K562 (cell line): ENCODE measurements around the gene CDH12. TPM values are rescaled to one million over a fixed set of nuclear protein-coding genes. Genes with fewer than 3 reads are reported as not detected.
A peak's percentile ranks its signal among the peaks of the same experiment; 100 is the strongest.

Experiments
- ATAC-seq: fragments of 200-7000 bp; cut with Tn5 transposase; 3 replicates; pipeline ENCODE4 v1.9.1; 2020; ENCODE audit warnings: moderate library complexity
- BruUV-seq: library from RNA; stranded (reverse); fragments of 400-500 nt; replicated peaks from 2 replicates; lab custom pipeline; 2021; lab: Mats Ljungman, UMichigan
- CTCF ChIA-PET: fragments of 300-600 bp; formaldehyde crosslinking; extraction: SDS; loops from one replicate; lab custom pipeline; 2021; ENCODE audit warnings: low intra/inter-chr PET ratio; lab: Yijun Ruan, JAX
- POLR2A ChIA-PET: fragments of 300-600, 350-650 bp; sonication (Branson Sonifier 250); formaldehyde crosslinking; extraction: SDS; loops from one replicate; lab custom pipeline; 2021; ENCODE audit warnings: antibody characterized with exemption, inconsistent platforms; lab: Yijun Ruan, JAX
- DNase-seq, 4 experiments: peaks; one replicate each; pipeline versions ENCODE4 v3.0.0 to v3.0.0-alpha.2; 2011 to 2018; ENCODE audit warnings: low spot score in 3 of 4, mixed read lengths in 3 of 4; ENCODE audit errors: extremely low read depth in 1 of 4
- FAIRE-seq: peaks from 2 replicates; lab custom pipeline; 2011; peaks lifted over from hg19 to GRCh38; lab: Jason Lieb, UNC
- H2AFZ ChIP-seq: 2 replicates; pipeline ENCODE4 v1.6.0; 2011; ENCODE audit warnings: low read depth, low read length, control low read depth, inconsistent platforms
- H3K27ac ChIP-seq: fragments of 200-600 bp; 3 replicates; pipeline ENCODE4 v1.8.0; 2011; ENCODE audit warnings: low read depth, mild to moderate bottlenecking, control low read depth, inconsistent platforms, low read length, moderate library complexity, mixed read lengths; ENCODE audit errors: extremely low read depth
- H3K27me3 ChIP-seq, 2 experiments: fragments of 300-600 bp in 1 of 2; 2 replicates in 1 of 2; 3 replicates in 1 of 2; pipeline versions ENCODE4 v1.6.0 to v1.8.0; 2011; ENCODE audit warnings: inconsistent platforms in 2 of 2, low read length in 2 of 2, mild to moderate bottlenecking in 1 of 2, mixed read lengths in 1 of 2, moderate library complexity in 1 of 2; ENCODE audit not compliant: control insufficient read depth in 2 of 2, insufficient read depth in 2 of 2
- H3K36me3 ChIP-seq: fragments of 300-600 bp; 3 replicates; pipeline ENCODE4 v1.8.0; 2011; ENCODE audit warnings: mild to moderate bottlenecking, low read length, inconsistent platforms; ENCODE audit not compliant: control insufficient read depth, insufficient read depth
- H3K4me1 ChIP-seq, 2 experiments: fragments of 200-600 bp in 1 of 2; replicated peaks in 1 of 2; 2 replicates in 1 of 2; 3 replicates in 1 of 2; pipeline versions ENCODE4 v1.5.1 to v1.8.0; 2011; ENCODE audit warnings: inconsistent platforms in 2 of 2, low read length in 2 of 2, mild to moderate bottlenecking in 1 of 2, mixed read lengths in 1 of 2, moderate library complexity in 1 of 2; ENCODE audit not compliant: control insufficient read depth in 2 of 2, insufficient read depth in 2 of 2
- H3K4me2 ChIP-seq: 2 replicates; pipeline ENCODE4 v1.6.1; 2011; ENCODE audit warnings: low read length, control low read depth, inconsistent platforms, mixed read lengths; ENCODE audit not compliant: insufficient read depth
- H3K4me3 ChIP-seq: fragments of 200-600 bp; sonication (generic), shearing (Covaris generic); 2 replicates; pipeline ENCODE4 v1.5.1; 2016; ENCODE audit warnings: control low read depth, inconsistent platforms
- H3K79me2 ChIP-seq: fragments of 200-600 bp; 3 replicates; pipeline ENCODE4 v1.8.0; 2011; ENCODE audit warnings: low read length, inconsistent platforms; ENCODE audit not compliant: control insufficient read depth, insufficient read depth
- H3K9ac ChIP-seq, 2 experiments: 2 replicates each; pipeline versions ENCODE4 v1.6.0 to v1.6.1; 2011; ENCODE audit warnings: low read depth in 2 of 2, low read length in 2 of 2, control low read depth in 1 of 2, inconsistent platforms in 1 of 2, mild to moderate bottlenecking in 1 of 2, mixed read lengths in 1 of 2; ENCODE audit not compliant: insufficient read depth in 1 of 2
- H3K9me1 ChIP-seq: one replicate; pipeline ENCODE4 v1.6.0; 2011; ENCODE audit warnings: inconsistent platforms, mild to moderate bottlenecking, low read length, moderate library complexity; ENCODE audit not compliant: control insufficient read depth, insufficient read depth
- H3K9me3 ChIP-seq: replicated peaks from 2 replicates; pipeline ENCODE4 v1.5.1; 2011; ENCODE audit warnings: low read depth, low read length, inconsistent platforms; ENCODE audit not compliant: control insufficient read depth, insufficient read depth
- H4K20me1 ChIP-seq: replicated peaks from 2 replicates; pipeline ENCODE4 v1.6.1; 2011; ENCODE audit warnings: low read length, inconsistent platforms, mixed read lengths; ENCODE audit not compliant: control insufficient read depth, insufficient read depth
- ATF7 ChIP-seq: fragments of 450-650 bp; IDR thresholded peaks from 2 replicates; pipeline ENCODE4 v1.7.1; 2014; ENCODE audit warnings: mild to moderate bottlenecking, moderate library complexity
- ZNF324 ChIP-seq: fragments of 250-450 bp; sonication (Bioruptor Pico); IDR thresholded peaks from 2 replicates; pipeline ENCODE4 v1.4.0; 2020; ENCODE audit warnings: mild to moderate bottlenecking
- ZNF431 ChIP-seq: sonication (generic); formaldehyde crosslinking; IDR thresholded peaks from 2 replicates; pipeline ENCODE4 v1.8.0; 2022; ENCODE audit warnings: mild to moderate bottlenecking, missing genetic modification reagents
- ZNF584 ChIP-seq: fragments of 200-800 bp; sonication (Bioruptor generic); IDR thresholded peaks from 2 replicates; pipeline ENCODE4 v1.6.1; 2016; ENCODE audit warnings: low read depth, mild to moderate bottlenecking, missing genetic modification characterization, missing compliant biosample characterization
- WGBS: fragments of 100-300 bp; shearing (Covaris generic); methylation state at CpG from one replicate; pipeline ENCODE4 v1.1.6; 2016; ENCODE audit warnings: low coverage, mixed read lengths; ENCODE audit not compliant: insufficient coverage; ENCODE audit errors: missing lambda C conversion rate; 5-methylcytosine and 5-hydroxymethylcytosine counted together
- in situ Hi-C: fragments of 300-500 bp; cut with MboI; formaldehyde crosslinking; loops from 4 replicates; pipeline ENCODE4 v1.15.0; 2018; ENCODE audit warnings: inconsistent platforms, mixed read lengths
- intact Hi-C: fragments of 100-400 bp; cut with micrococcal nuclease; formaldehyde crosslinking; loops from 2 replicates; pipeline ENCODE4 v1.14.2; 2022
- polyA plus RNA-seq, 8 experiments: library from polyadenylated mRNA; depleted of rRNA in 4 of 8; stranded (reverse) in 5 of 8; unstranded in 3 of 8; fragments of >200 nt; fragmentation: Nextera tagmentation in 2 of 8; fragmentation: Illumina TruSeq in 1 of 8; extraction: Ambion mirVana in 2 of 8; extraction: Trizol in 1 of 8; gene quantifications; 2 replicates each; pipeline versions ENCODE4 v1.2.1 to v1.2.3, GENCODE V29; 2011 to 2014; ENCODE audit warnings: inconsistent platforms in 1 of 8, missing spikeins in 1 of 8
- total RNA-seq, 7 experiments: library from RNA; depleted of rRNA in 6 of 7; stranded (reverse); fragments of >200 nt in 6 of 7; fragmentation: Illumina TruSeq in 2 of 7; extraction: Trizol in 2 of 7; gene quantifications; 2 replicates each; pipeline versions ENCODE4 v1.2.1 to v1.2.3, GENCODE V29; 2011 to 2021; ENCODE audit warnings: low replicate concordance in 1 of 7
- TF ChIP-seq, protein P1 (sequence below), 3 experiments: fragments of 200-800 bp in 1 of 3; fragments of 250-450 bp in 1 of 3; fragments of 450-650 bp in 1 of 3; sonication (Bioruptor Pico) in 1 of 3; sonication (Bioruptor generic) in 1 of 3; formaldehyde crosslinking in 1 of 3; IDR thresholded peaks; 2 replicates each; pipeline versions ENCODE4 v1.6.1 to v1.8.0; 2016 to 2022; ENCODE audit warnings: mild to moderate bottlenecking in 2 of 3, missing genetic modification characterization in 2 of 3, missing compliant biosample characterization in 1 of 3, moderate library complexity in 1 of 3
- TF ChIP-seq, protein P2 (sequence below): fragments of 450-650 bp; formaldehyde crosslinking; IDR thresholded peaks from 2 replicates; pipeline ENCODE4 v1.4.0; 2020; ENCODE audit warnings: mild to moderate bottlenecking, mixed read lengths
- TF ChIP-seq, protein P3 (sequence below): fragments of 250-450 bp; sonication (Bioruptor Pico); IDR thresholded peaks from 2 replicates; pipeline ENCODE4 v1.4.0; 2020; ENCODE audit warnings: borderline replicate concordance

CDH12 gene
- total and polyA plus RNA-seq, 9 of the 15 experiments (the other 6 are each of a cell fraction or from before 2014, with no cell fraction given): 0.03 to 1.7 (median 0.37) TPM

DNA sequence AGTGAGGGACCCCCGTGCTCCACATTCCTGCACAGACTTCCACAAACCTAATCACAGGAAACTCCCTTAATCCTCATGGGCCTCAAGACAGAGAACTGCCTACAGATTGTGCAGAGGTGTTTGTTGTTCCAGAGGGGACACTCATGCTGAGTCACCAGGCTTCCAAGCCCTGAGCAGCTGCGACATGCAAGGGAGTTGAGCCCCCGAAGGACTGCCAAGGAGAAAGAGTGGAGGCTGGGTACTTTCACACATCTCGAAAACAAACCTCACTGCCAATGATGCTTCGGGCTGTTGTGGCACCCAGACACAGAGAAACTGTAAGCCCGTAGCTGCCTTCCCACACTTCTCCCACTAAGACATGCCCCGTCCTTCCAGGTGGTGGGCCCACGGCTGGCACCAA lies 480.8 kb downstream of the CDH12 start (continued):
- TF ChIP-seq, protein P1, sequence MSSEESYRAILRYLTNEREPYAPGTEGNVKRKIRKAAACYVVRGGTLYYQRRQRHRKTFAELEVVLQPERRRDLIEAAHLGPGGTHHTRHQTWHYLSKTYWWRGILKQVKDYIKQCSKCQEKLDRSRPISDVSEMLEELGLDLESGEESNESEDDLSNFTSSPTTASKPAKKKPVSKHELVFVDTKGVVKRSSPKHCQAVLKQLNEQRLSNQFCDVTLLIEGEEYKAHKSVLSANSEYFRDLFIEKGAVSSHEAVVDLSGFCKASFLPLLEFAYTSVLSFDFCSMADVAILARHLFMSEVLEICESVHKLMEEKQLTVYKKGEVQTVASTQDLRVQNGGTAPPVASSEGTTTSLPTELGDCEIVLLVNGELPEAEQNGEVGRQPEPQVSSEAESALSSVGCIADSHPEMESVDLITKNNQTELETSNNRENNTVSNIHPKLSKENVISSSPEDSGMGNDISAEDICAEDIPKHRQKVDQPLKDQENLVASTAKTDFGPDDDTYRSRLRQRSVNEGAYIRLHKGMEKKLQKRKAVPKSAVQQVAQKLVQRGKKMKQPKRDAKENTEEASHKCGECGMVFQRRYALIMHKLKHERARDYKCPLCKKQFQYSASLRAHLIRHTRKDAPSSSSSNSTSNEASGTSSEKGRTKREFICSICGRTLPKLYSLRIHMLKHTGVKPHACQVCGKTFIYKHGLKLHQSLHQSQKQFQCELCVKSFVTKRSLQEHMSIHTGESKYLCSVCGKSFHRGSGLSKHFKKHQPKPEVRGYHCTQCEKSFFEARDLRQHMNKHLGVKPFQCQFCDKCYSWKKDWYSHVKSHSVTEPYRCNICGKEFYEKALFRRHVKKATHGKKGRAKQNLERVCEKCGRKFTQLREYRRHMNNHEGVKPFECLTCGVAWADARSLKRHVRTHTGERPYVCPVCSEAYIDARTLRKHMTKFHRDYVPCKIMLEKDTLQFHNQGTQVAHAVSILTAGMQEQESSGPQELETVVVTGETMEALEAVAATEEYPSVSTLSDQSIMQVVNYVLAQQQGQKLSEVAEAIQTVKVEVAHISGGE (CRISPR knock-in tag; IDR thresholded peaks at IDR 0.05): no peak

DNA sequence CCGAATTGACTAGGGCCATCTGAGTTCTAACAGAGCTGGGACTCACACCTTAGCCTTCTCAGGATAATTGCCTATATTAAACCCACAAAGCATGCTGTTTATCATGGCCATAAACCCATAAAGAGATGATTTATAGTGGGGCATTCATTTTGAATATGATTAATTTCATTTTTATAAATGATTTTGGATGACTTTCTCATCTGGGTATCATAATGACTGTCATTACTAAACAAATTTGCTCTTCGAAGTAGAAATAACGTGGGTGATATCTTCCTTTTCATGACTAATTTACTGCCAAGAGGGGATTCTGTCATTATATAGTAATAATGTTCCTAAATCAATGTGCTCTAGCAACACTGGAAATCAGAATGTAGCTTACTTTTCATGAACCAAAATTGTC lies 498.2 kb downstream of the CDH12 start:
- intact Hi-C loops: no loop called here
- Histone ChIP-seq H3K36me3 (no peaks in the 10 kb centered on the region), H2AFZ (no peak overlapping the region), H3K9me1 (no peaks in the 10 kb centered on the region), H3K4me2 (no peak overlapping the region), H3K4me3 (no peak overlapping the region), H4K20me1 (no peaks in the 10 kb centered on the region), H3K27ac (no peak overlapping the region), H3K9ac (no peak overlapping the region), H3K9me3 (0 out of 2 replicates have a peak, but pooled peaks cover 5% of the 10 kb centered on the region), H3K4me1 (no peaks in the 10 kb centered on the region), H3K27me3 (no peaks in the 10 kb centered on the region), H3K79me2 (no peaks in the 10 kb centered on the region)
- ChIA-PET CTCF (no interaction called here), POLR2A (no interaction called here)
- in situ Hi-C loops: no loop called here
- no TSS peak for BruUV-seq
- FAIRE-seq (no peak), DNase-seq (no peak), ATAC-seq (no peak)
- TF ChIP-seq ATF7: 0 out of 2 replicates have a peak, but pooled peaks have one; percentile 15
- TF ChIP-seq ZNF324 (CRISPR knock-in tag): no peak
- TF ChIP-seq, protein P2, sequence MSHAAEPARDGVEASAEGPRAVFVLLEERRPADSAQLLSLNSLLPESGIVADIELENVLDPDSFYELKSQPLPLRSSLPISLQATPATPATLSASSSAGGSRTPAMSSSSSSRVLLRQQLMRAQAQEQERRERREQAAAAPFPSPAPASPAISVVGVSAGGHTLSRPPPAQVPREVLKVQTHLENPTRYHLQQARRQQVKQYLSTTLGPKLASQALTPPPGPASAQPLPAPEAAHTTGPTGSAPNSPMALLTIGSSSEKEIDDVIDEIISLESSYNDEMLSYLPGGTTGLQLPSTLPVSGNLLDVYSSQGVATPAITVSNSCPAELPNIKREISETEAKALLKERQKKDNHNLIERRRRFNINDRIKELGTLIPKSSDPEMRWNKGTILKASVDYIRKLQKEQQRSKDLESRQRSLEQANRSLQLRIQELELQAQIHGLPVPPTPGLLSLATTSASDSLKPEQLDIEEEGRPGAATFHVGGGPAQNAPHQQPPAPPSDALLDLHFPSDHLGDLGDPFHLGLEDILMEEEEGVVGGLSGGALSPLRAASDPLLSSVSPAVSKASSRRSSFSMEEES (CRISPR knock-in tag): no peak
- no peak for TF ChIP-seq ZNF584
- TF ChIP-seq ZNF431 (CRISPR knock-in tag): no peak
- TF ChIP-seq, protein P3, sequence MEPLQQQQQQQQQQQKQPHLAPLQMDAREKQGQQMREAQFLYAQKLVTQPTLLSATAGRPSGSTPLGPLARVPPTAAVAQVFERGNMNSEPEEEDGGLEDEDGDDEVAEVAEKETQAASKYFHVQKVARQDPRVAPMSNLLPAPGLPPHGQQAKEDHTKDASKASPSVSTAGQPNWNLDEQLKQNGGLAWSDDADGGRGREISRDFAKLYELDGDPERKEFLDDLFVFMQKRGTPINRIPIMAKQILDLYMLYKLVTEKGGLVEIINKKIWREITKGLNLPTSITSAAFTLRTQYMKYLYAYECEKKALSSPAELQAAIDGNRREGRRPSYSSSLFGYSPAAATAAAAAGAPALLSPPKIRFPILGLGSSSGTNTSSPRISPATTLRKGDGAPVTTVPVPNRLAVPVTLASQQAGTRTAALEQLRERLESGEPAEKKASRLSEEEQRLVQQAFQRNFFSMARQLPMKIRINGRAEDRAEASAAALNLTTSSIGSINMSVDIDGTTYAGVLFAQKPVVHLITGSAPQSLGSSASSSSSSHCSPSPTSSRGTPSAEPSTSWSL (CRISPR knock-in tag): no peak
- 1% methylated on average over 3 of the region's 3 CpGs for WGBS
